H1 (cell line): ENCODE data around the gene SEPTIN1. TPM values are rescaled to one million over a fixed set of nuclear protein-coding genes. Genes with fewer than 3 reads are reported as not detected.

Experiments
- CTCF ChIA-PET: fragments of 300-600 bp; sonication (Branson Sonifier 250); formaldehyde crosslinking; loops from one replicate; lab custom pipeline; 2021; ENCODE audit not compliant: partially characterized antibody; lab: Charles Lee
- POLR2A ChIA-PET: fragments of 300-600 bp; sonication (Branson Sonifier 250); formaldehyde crosslinking; loops from one replicate; lab custom pipeline; 2021; ENCODE audit warnings: inconsistent platforms; ENCODE audit not compliant: partially characterized antibody; lab: Charles Lee
- DNase-seq, 2 experiments: peaks; one replicate each; pipeline versions ENCODE4 v3.0.0 to v3.0.0-alpha.2; 2010 to 2022; ENCODE audit warnings: low spot score in 2 of 2, low read depth in 1 of 2, mixed read lengths in 1 of 2
- FAIRE-seq: peaks from 2 replicates; lab custom pipeline; 2011; peaks lifted over from hg19 to GRCh38; lab: Jason Lieb, UNC
- H2AFZ ChIP-seq: 2 replicates; pipeline ENCODE4 v1.8.1; 2012; ENCODE audit warnings: low read length, inconsistent platforms
- H2AK5ac ChIP-seq: 2 replicates; pipeline ENCODE4 v1.6.1; 2013; ENCODE audit warnings: low read depth, low read length
- H2BK120ac ChIP-seq: replicated peaks from 2 replicates; pipeline ENCODE3; 2013; ENCODE audit warnings: low read depth, low read length, inconsistent platforms
- H2BK12ac ChIP-seq: 2 replicates; pipeline ENCODE4 v1.6.1; 2013; ENCODE audit warnings: low read depth, low read length
- H2BK15ac ChIP-seq: 2 replicates; pipeline ENCODE4 v1.6.1; 2013; ENCODE audit warnings: low read length
- H2BK20ac ChIP-seq: 2 replicates; pipeline ENCODE4 v1.6.1; 2013; ENCODE audit warnings: low read length
- H2BK5ac ChIP-seq: 2 replicates; pipeline ENCODE4 v1.6.1; 2013; ENCODE audit warnings: low read depth, low read length
- H3K14ac ChIP-seq: 2 replicates; pipeline ENCODE4 v1.6.1; 2013; ENCODE audit warnings: inconsistent platforms; ENCODE audit not compliant: insufficient read length
- H3K18ac ChIP-seq: 2 replicates; pipeline ENCODE4 v1.6.1; 2013; ENCODE audit warnings: low read length; ENCODE audit errors: extremely low read depth
- H3K23ac ChIP-seq: 2 replicates; pipeline ENCODE4 v1.6.1; 2013; ENCODE audit warnings: inconsistent platforms; ENCODE audit not compliant: insufficient read length
- H3K23me2 ChIP-seq: 2 replicates; pipeline ENCODE4 v1.6.1; 2013; ENCODE audit warnings: low read depth, low read length
- H3K27ac ChIP-seq: 2 replicates; pipeline ENCODE4 v1.6.1; 2011; ENCODE audit warnings: low read depth, low read length, inconsistent platforms
- H3K27me3 ChIP-seq, 4 experiments: replicated peaks in 1 of 4; 1 replicate in 1 of 4; 2 replicates in 3 of 4; pipeline versions ENCODE4 v1.6.1 to v1.8.1; 2011 to 2013; ENCODE audit warnings: low read length in 3 of 4, mild to moderate bottlenecking in 3 of 4, inconsistent platforms in 2 of 4, mixed read lengths in 2 of 4, moderate library complexity in 1 of 4; ENCODE audit not compliant: control insufficient read depth in 3 of 4, insufficient read depth in 3 of 4; ENCODE audit errors: extremely low read depth in 1 of 4
- H3K36me3 ChIP-seq, 4 experiments: 2 replicates each; pipeline versions ENCODE4 v1.6.1 to v1.8.1; 2011 to 2013; ENCODE audit warnings: mild to moderate bottlenecking in 4 of 4, low read length in 3 of 4, moderate library complexity in 2 of 4, control low read depth in 1 of 4, inconsistent platforms in 1 of 4; ENCODE audit not compliant: insufficient read depth in 4 of 4, control insufficient read depth in 2 of 4
- H3K4ac ChIP-seq: replicated peaks from 2 replicates; pipeline ENCODE3; 2013; ENCODE audit warnings: low read length, low read depth, mixed read lengths, inconsistent platforms; ENCODE audit not compliant: insufficient read length
- H3K4me1 ChIP-seq, 4 experiments: replicated peaks in 1 of 4; 1 replicate in 1 of 4; 2 replicates in 3 of 4; pipeline versions ENCODE4 v1.6.1 to v1.8.1; 2011 to 2013; ENCODE audit warnings: low read length in 3 of 4, inconsistent platforms in 2 of 4, mixed read lengths in 1 of 4; ENCODE audit not compliant: insufficient read depth in 4 of 4, control insufficient read depth in 3 of 4
- H3K4me2 ChIP-seq, 2 experiments: 2 replicates each; pipeline versions ENCODE4 v1.6.1 to v1.8.1; 2011 to 2013; ENCODE audit warnings: low read depth in 2 of 2, low read length in 2 of 2, control low read depth in 1 of 2, inconsistent platforms in 1 of 2, mild to moderate bottlenecking in 1 of 2; ENCODE audit not compliant: insufficient read depth in 1 of 2
- H3K4me3 ChIP-seq, 4 experiments: fragments of 200-600, 300-600 bp in 1 of 4; sonication (generic), shearing (Covaris generic), sonication (Bioruptor Twin) in 1 of 4; 2 replicates each; pipeline versions ENCODE4 v1.5.1 to v1.8.1; 2011 to 2016; ENCODE audit warnings: low read length in 4 of 4, low read depth in 3 of 4, control low read depth in 2 of 4, inconsistent platforms in 2 of 4, mild to moderate bottlenecking in 2 of 4, mixed read lengths in 1 of 4, moderate library complexity in 1 of 4; ENCODE audit not compliant: insufficient read depth in 2 of 4; ENCODE audit errors: extremely low read depth in 1 of 4
- H3K56ac ChIP-seq: replicated peaks from 2 replicates; pipeline ENCODE3; 2013; ENCODE audit warnings: low read depth, mild to moderate bottlenecking, mixed read lengths, low read length, inconsistent platforms; ENCODE audit not compliant: insufficient read length
- H3K79me1 ChIP-seq: 2 replicates; pipeline ENCODE4 v1.6.1; 2013; ENCODE audit warnings: low read depth, low read length, control low read depth
- H3K79me2 ChIP-seq, 2 experiments: 2 replicates each; pipeline versions ENCODE4 v1.6.1 to v1.8.1; 2012 to 2013; ENCODE audit warnings: low read length in 2 of 2, mild to moderate bottlenecking in 2 of 2, inconsistent platforms in 1 of 2; ENCODE audit not compliant: insufficient read depth in 2 of 2, control insufficient read depth in 1 of 2
- H3K9ac ChIP-seq, 4 experiments: replicated peaks in 1 of 4; 1 replicate in 1 of 4; 2 replicates in 3 of 4; pipeline versions ENCODE4 v1.6.1 to v1.8.1; 2011 to 2013; ENCODE audit warnings: low read depth in 3 of 4, low read length in 3 of 4, control low read depth in 2 of 4, mild to moderate bottlenecking in 2 of 4, moderate library complexity in 2 of 4, inconsistent platforms in 1 of 4; ENCODE audit errors: extremely low read depth in 1 of 4
- H3K9me3 ChIP-seq, 2 experiments: 2 replicates each; pipeline versions ENCODE4 v1.6.1 to v1.8.1; 2012 to 2013; ENCODE audit warnings: mild to moderate bottlenecking in 2 of 2, moderate library complexity in 2 of 2, control low read depth in 1 of 2, inconsistent platforms in 1 of 2, low read depth in 1 of 2, low read length in 1 of 2, mixed read lengths in 1 of 2; ENCODE audit not compliant: insufficient read depth in 2 of 2
- H4K20me1 ChIP-seq, 2 experiments: replicated peaks in 1 of 2; 2 replicates each; pipeline versions ENCODE3 to v1.8.1; 2011 to 2013; ENCODE audit warnings: inconsistent platforms in 2 of 2, low read length in 2 of 2, mild to moderate bottlenecking in 1 of 2; ENCODE audit not compliant: insufficient read depth in 2 of 2, control insufficient read depth in 1 of 2
- H4K5ac ChIP-seq: 2 replicates; pipeline ENCODE4 v1.6.1; 2013; ENCODE audit warnings: low read length, low read depth, mixed read lengths, inconsistent platforms; ENCODE audit not compliant: insufficient read length
- H4K8ac ChIP-seq: 2 replicates; pipeline ENCODE4 v1.8.0; 2013; ENCODE audit warnings: mild to moderate bottlenecking, moderate library complexity, low read length, inconsistent platforms; ENCODE audit not compliant: insufficient read depth; ENCODE audit errors: extremely low read depth
- H4K91ac ChIP-seq: replicated peaks from 2 replicates; pipeline ENCODE3; 2013; ENCODE audit warnings: low read length, mixed read lengths, inconsistent platforms; ENCODE audit not compliant: insufficient read length
- E2F6 ChIP-seq: IDR thresholded peaks from 2 replicates; pipeline ENCODE4 v1.6.1; 2012; ENCODE audit warnings: inconsistent platforms
- POLR2AphosphoS5 ChIP-seq: IDR thresholded peaks from 2 replicates; pipeline ENCODE4 v1.6.1; 2011; ENCODE audit warnings: low read depth, low read length
- SAP30 ChIP-seq: fragments of 300-600 bp; sonication (generic); IDR thresholded peaks from 2 replicates; pipeline ENCODE4 v1.7.1; 2012; ENCODE audit warnings: low read length, moderate library complexity, mild to moderate bottlenecking, inconsistent platforms; ENCODE audit not compliant: insufficient read depth, insufficient replicate concordance
- SIRT6 ChIP-seq: IDR thresholded peaks from one replicate; pipeline ENCODE4 v1.7.1; 2012; ENCODE audit warnings: low read length, inconsistent platforms
- WGBS, 2 experiments: shearing (Covaris generic) in 1 of 2; methylation state at CpG; one replicate each; pipeline versions ENCODE4 v1.1.6 to v1.1.7; 2013 to 2015; ENCODE audit warnings: low lambda C conversion rate in 2 of 2, mixed read lengths in 2 of 2, inconsistent platforms in 1 of 2, low coverage in 1 of 2, missing lambda C conversion rate in 1 of 2; ENCODE audit not compliant: insufficient replicate concordance in 2 of 2, insufficient coverage in 1 of 2, insufficient read length in 1 of 2; ENCODE audit errors: extremely low coverage in 1 of 2, missing lambda C conversion rate in 1 of 2; 5-methylcytosine and 5-hydroxymethylcytosine counted together
- polyA plus RNA-seq, 7 experiments: library from polyadenylated mRNA; depleted of rRNA in 3 of 7; stranded (reverse) in 5 of 7; unstranded in 2 of 7; fragments of >200 nt in 5 of 7; fragments of 200-250 nt in 2 of 7; gene quantifications; 1 replicate in 5 of 7; 2 replicates in 1 of 7; 4 replicates in 1 of 7; pipeline versions ENCODE4 v1.2.1 to v1.2.3, GENCODE V29; 2011 to 2013; ENCODE audit warnings: missing spikeins in 2 of 7, mixed read lengths in 2 of 7
- total RNA-seq: library from RNA; stranded (reverse); fragmentation: NEBNext Ultra II Directional; extraction: Animal tissue kit (Norgen Biotek cat#: 25700); gene quantifications from 2 replicates; pipeline ENCODE4 v1.2.1, GENCODE V29; 2021

SEPTIN1 gene
- total and polyA plus RNA-seq, 2 of the 8 experiments (the other 6 are each of a cell fraction or from before 2014, with no cell fraction given), result 0.24 to 1.4 TPM

GRCh38 chr16:30351586-30352419 lies 30.6 kb downstream of the SEPTIN1 start:
- POLR2A ChIA-PET, result interaction anchor here (0.6 to 6.1 kb wide), 4 partner anchors 10 to 44 kb away, joined by 3 to 47 read pairs (median 4); partner anchors contain the start of gene ZNF48
- peaks cover 0 to 14% of the 10 kb centered on the region in 2 experiments; a peak in 2 of 4 replicates for H3K79me2 ChIP-seq
- H3K56ac ChIP-seq, result no peak overlapping the region
- no peak for DNase-seq
- no peak overlapping the region for H2AFZ ChIP-seq
- no peak overlapping the region for H2AK5ac ChIP-seq
- no peak overlapping the region for H2BK15ac ChIP-seq
- H3K23ac ChIP-seq, result no peak overlapping the region
- H4K8ac ChIP-seq, result no peak overlapping the region
- no peaks in the 10 kb centered on the region; the same call in 1 of the 2 replicates for H3K79me1 ChIP-seq
- H3K18ac ChIP-seq, result no peak overlapping the region
- H3K27ac ChIP-seq, result no peak overlapping the region
- H2BK20ac ChIP-seq, result no peak overlapping the region
- no peak overlapping the region for H2BK12ac ChIP-seq
- no peak overlapping the region for H3K9ac ChIP-seq
- FAIRE-seq, result no peak
- H3K27me3 ChIP-seq, result no peaks in the 10 kb centered on the region
- no peak overlapping the region for H2BK120ac ChIP-seq
- no peak overlapping the region for H4K5ac ChIP-seq
- H3K36me3 ChIP-seq, result peaks cover 11 to 37% (median 31%) of the 10 kb centered on the region in 4 experiments
- H3K4ac ChIP-seq, result no peak overlapping the region
- H4K91ac ChIP-seq, result no peak overlapping the region
- CTCF ChIA-PET, result interaction anchor here (0.9 to 1.0 kb wide), 2 partner anchors 8 to 58 kb away, joined by 3 read pairs; no protein-coding TSS in a partner anchor
- no peak overlapping the region for H2BK5ac ChIP-seq
- no peak overlapping the region for H3K4me3 ChIP-seq
- peaks cover 11% of the 10 kb centered on the region for H3K23me2 ChIP-seq
- H3K4me1 ChIP-seq, result peaks cover 0 to 12% (median 5%) of the 10 kb centered on the region in 4 experiments; a peak in 5 of 7 replicates
- no peak overlapping the region for H3K14ac ChIP-seq
- H4K20me1 ChIP-seq, result peaks cover 0 to 3% of the 10 kb centered on the region in 2 experiments
- no peaks in the 10 kb centered on the region for H3K9me3 ChIP-seq
- WGBS, 2 experiments, result 93% methylated on average over 11 of the region's 11 CpGs; no CpG with 5 or more reads in 1 of the 2 experiments
- H3K4me2 ChIP-seq, result no peak overlapping the region
- TF ChIP-seq SIRT6 (no peak), E2F6 (no peak), POLR2AphosphoS5 (no peak), SAP30 (no peak)
